ENCODE measurements around the gene OTOGL.

Gene OTOGL

GRCh38 chr12:80352474-80352873 lies 253.1 kb downstream of the OTOGL start:
- ChIA-PET POLR2A (no interaction called here), CTCF (no interaction called here)
- no peak for DNase-seq (ENCODE audit: extremely low spot score)
- TF ChIP-seq, protein P1, sequence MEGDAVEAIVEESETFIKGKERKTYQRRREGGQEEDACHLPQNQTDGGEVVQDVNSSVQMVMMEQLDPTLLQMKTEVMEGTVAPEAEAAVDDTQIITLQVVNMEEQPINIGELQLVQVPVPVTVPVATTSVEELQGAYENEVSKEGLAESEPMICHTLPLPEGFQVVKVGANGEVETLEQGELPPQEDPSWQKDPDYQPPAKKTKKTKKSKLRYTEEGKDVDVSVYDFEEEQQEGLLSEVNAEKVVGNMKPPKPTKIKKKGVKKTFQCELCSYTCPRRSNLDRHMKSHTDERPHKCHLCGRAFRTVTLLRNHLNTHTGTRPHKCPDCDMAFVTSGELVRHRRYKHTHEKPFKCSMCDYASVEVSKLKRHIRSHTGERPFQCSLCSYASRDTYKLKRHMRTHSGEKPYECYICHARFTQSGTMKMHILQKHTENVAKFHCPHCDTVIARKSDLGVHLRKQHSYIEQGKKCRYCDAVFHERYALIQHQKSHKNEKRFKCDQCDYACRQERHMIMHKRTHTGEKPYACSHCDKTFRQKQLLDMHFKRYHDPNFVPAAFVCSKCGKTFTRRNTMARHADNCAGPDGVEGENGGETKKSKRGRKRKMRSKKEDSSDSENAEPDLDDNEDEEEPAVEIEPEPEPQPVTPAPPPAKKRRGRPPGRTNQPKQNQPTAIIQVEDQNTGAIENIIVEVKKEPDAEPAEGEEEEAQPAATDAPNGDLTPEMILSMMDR (IDR thresholded peaks at IDR 0.05; ENCODE audit: control extremely low read depth, extremely low read depth, low read depth, missing control alignments): no peak

DNA sequence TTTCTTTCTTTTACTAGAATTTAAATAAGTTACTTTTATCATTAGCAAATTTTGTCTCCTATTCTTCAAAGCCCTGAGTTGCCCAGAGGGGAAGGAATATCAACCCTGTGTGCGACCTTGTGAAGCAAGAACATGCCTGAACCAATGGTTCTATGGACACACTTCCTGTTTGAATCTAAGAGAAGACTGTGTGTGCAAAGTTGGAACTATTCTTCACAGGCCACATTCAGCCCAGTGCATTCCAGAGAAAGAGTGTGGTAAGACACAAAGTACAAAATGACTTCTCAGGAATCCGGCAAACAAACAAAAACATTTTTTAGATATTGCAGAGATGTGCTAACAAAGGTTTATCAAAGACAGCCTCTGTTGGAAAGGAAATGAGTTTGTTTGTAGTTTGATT lies 253.9 kb downstream of the OTOGL start:
- TF ChIP-seq, protein P1 (IDR thresholded peaks at IDR 0.05; ENCODE audit: control extremely low read depth, extremely low read depth, low read depth, missing control alignments): no peak
- ChIA-PET POLR2A (no interaction called here), CTCF (no interaction called here)
- no peak for DNase-seq (ENCODE audit: extremely low spot score)

- TF ChIP-seq, protein P1 (IDR thresholded peaks at IDR 0.05; ENCODE audit: control extremely low read depth, extremely low read depth, low read depth, missing control alignments): no peak
- no peak for DNase-seq (ENCODE audit: extremely low spot score)
- ChIA-PET POLR2A (no interaction called here), CTCF (no interaction called here)
These were observed 256.8 kb downstream of the OTOGL start for GRCh38 chr12:80356097-80356496.

DNA sequence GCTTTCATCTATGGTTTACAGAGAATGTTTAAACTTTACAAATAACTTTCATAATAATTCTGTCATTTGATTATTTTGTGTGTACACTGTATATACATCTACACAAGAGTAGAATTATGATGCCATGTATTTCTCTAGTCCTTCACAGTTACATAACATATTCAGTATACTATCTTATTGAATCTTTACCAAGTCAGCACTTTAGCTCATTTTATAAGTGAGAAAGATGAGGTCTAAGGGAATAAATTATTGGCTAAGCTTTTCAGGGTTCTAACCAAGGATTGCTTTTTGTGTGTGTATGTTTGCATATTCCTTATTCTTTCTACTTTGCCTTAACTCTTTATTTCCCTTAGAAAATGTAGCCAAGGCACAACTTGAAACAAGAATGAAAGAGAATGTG lies 260.4 kb downstream of the OTOGL start:
- TF ChIP-seq, protein P1 (IDR thresholded peaks at IDR 0.05; ENCODE audit: control extremely low read depth, extremely low read depth, low read depth, missing control alignments): no peak
- CTCF ChIA-PET: no interaction called here
- POLR2A ChIA-PET: no interaction called here
- no peak for DNase-seq (ENCODE audit: extremely low spot score)

- ChIA-PET POLR2A (no interaction called here), CTCF (interaction anchor here (0.8 kb wide), 1 partner anchor 16 kb away, joined by 3 read pairs; no protein-coding TSS in a partner anchor)
- DNase-seq (ENCODE audit: extremely low spot score): no peak
- TF ChIP-seq, protein P1 (IDR thresholded peaks at IDR 0.05; ENCODE audit: control extremely low read depth, extremely low read depth, low read depth, missing control alignments): no peak
These were observed 264.7 kb downstream of the OTOGL start for GRCh38 chr12:80364056-80364455.

- ChIA-PET CTCF (interaction anchor here (1.3 kb wide), 1 partner anchor 16 kb away, joined by 3 read pairs; no protein-coding TSS in a partner anchor), POLR2A (no interaction called here)
- no peak for DNase-seq (ENCODE audit: extremely low spot score)
- TF ChIP-seq, protein P1 (IDR thresholded peaks at IDR 0.05; ENCODE audit: control extremely low read depth, extremely low read depth, low read depth, missing control alignments): no peak
These were observed 274.3 kb downstream of the OTOGL start for GRCh38 chr12:80373666-80374065.

DNA sequence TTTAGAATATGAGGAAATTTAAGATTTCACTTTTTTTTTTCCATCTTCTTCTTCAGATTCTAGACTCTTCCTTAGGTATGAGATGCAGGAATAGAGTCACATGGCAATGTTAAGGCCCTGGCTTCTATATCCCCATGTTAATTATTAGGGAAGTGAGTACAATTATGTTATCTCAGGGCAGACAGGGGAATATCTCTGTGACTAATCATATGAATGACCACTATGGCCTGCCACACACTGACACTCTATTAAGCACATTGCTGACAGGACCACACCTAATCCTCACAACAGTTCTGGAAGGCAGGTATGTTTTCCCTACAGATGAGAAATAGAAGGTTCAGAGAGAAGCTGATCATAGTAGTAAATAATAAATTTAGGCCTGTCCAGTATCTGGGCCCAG lies 275.3 kb downstream of the OTOGL start:
- CTCF ChIA-PET: no interaction called here
- TF ChIP-seq, protein P1 (IDR thresholded peaks at IDR 0.05; ENCODE audit: control extremely low read depth, extremely low read depth, low read depth, missing control alignments): no peak
- POLR2A ChIA-PET: no interaction called here
- no peak for DNase-seq (ENCODE audit: extremely low spot score)
